ENCODE data around the gene ESCO1. TPM values are rescaled to one million over a fixed set of nuclear protein-coding genes. Genes with fewer than 3 reads are reported as not detected.

Gene ESCO1
- total and polyA plus RNA-seq, 2 of the 13 experiments (the other 11 are each of a cell fraction or from before 2014, with no cell fraction given), result 6.3 to 19.4 TPM

DNA sequence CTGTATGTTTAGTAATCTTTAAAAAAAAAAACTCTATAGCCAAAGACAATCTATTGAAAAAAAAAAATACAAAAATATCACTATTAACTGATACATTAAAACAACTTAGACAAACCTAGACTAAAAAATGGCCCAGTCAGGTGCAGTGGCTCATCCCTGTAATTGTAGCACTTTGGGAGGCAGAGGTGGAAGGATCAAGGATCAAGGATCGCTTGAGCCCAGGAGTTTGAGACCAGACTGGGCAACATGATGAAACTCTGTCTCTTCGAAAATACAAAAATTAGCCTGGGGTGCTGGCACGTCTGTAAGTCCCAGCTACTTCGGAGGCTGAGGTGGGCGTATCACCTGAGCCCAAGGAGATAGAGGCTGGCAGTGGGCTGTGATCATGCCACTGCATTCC lies 16.1 kb downstream of the ESCO1 start:
- DNase-seq (ENCODE audit: low spot score) (peak; percentile 4), FAIRE-seq (peak; percentile 36), ATAC-seq (peak; percentile 59; the same call in 2 of the 3 replicates)
- Histone ChIP-seq H3K27me3 (ENCODE audit: control insufficient read depth in 1 of 2, insufficient read depth in 2 of 2, low read length in 2 of 2) (no peaks in the 10 kb centered on the region), H3K9ac (ENCODE audit: insufficient read depth, low read depth, low read length) (no peak overlapping the region), H3K79me2 (ENCODE audit: insufficient read depth, low read length) (peaks cover 57% of the 10 kb centered on the region), H3K27ac (ENCODE audit: extremely low read length, insufficient read depth, low read length) (no peak overlapping the region), H3K4me1 (ENCODE audit: insufficient read depth, low read length) (peaks cover 11% of the 10 kb centered on the region), H3K9me3 (ENCODE audit: low read length) (no peaks in the 10 kb centered on the region), H2AFZ (ENCODE audit: low read length) (no peak overlapping the region), H3K4me3 (replicated peaks in 1 of 3; ENCODE audit: insufficient read depth in 1 of 3, low read depth in 2 of 3, low read length in 3 of 3) (no peak overlapping the region), H3K36me3 (replicated peaks in 1 of 2; ENCODE audit: control insufficient read depth in 1 of 2, insufficient read depth in 2 of 2, low read length in 2 of 2) (peaks cover 1 to 6% of the 10 kb centered on the region in 2 experiments; a peak in 2 of 5 replicates), H4K20me1 (ENCODE audit: insufficient read depth, low read length) (peaks cover 5% of the 10 kb centered on the region; the same call in 1 of the 2 replicates), H3K4me2 (ENCODE audit: low read depth, low read length) (no peak overlapping the region)
- in situ Hi-C loops (cut with HindIII; ENCODE audit: extremely low pct_ligation_motif_present, low pct_unique_long_range_greater_than_20kb) (no loop called here), intact Hi-C loops (cut with micrococcal nuclease; ENCODE audit: unreplicated experiment) (no loop called here)
- ChIA-PET POLR2A (interaction anchor here (1.8 kb wide), 1 partner anchor 16 kb away, joined by 7 read pairs; the partner anchor contains the start of gene ESCO1), CTCF (ENCODE audit: low intra/inter-chr PET ratio, low total read pairs) (no interaction called here)
- TF ChIP-seq NFE2L2 (IDR thresholded peaks at IDR 0.05; ENCODE audit: low read length) (no peak), ZKSCAN5 (CRISPR knock-in tag; IDR thresholded peaks at IDR 0.05) (no peak), HNF4A (CRISPR knock-in tag; IDR thresholded peaks at IDR 0.05) (peak; percentile 65), EEA1 (CRISPR knock-in tag; IDR thresholded peaks at IDR 0.05; ENCODE audit: borderline replicate concordance) (no peak), AKAP8 (CRISPR knock-in tag; IDR thresholded peaks at IDR 0.05) (no peak), FOXJ3 (CRISPR knock-in tag; IDR thresholded peaks at IDR 0.05; ENCODE audit: borderline replicate concordance) (no peak), ZNF263 (CRISPR knock-in tag; IDR thresholded peaks at IDR 0.05) (0 out of 2 replicates have a peak, but pooled peaks have one; percentile 35), CEBPG (CRISPR knock-in tag; IDR thresholded peaks at IDR 0.05) (0 out of 2 replicates have a peak, but pooled peaks have one; percentile 25), ZNF780A (CRISPR knock-in tag; IDR thresholded peaks at IDR 0.05) (no peak)
- BruUV-seq (replicated peaks), result no TSS peak
- WGBS (ENCODE audit: low lambda C conversion rate), result 67% methylated on average over 4 of the region's 5 CpGs

DNA sequence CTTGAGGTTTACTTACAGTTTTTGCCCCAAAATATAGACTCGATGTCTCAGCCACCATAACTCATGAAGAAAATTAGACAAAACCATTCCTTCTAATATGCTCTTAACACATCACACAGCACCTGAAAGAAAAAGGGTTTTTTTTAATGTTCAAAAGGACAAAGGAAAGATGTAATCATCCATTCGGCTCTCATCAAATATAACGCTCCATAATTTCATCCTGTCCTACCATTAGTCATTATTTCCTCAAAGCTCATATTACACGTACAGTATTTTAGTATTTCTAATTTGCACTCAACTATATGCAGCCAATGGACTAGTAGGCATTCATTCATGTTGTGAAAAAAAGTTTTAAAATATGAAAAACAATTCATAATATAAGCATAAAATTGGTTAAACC lies 24.8 kb downstream of the ESCO1 start:
- ChIA-PET POLR2A (no interaction called here), CTCF (ENCODE audit: low intra/inter-chr PET ratio, low total read pairs) (no interaction called here)
- 97% methylated on average over 4 of the region's 4 CpGs for WGBS (ENCODE audit: low lambda C conversion rate)
- no peaks in the 10 kb centered on the region for H3K27me3 ChIP-seq (ENCODE audit: control insufficient read depth in 1 of 2, insufficient read depth in 2 of 2, low read length in 2 of 2)
- ATAC-seq, result no peak
- no peak for FAIRE-seq
- H3K4me2 ChIP-seq (ENCODE audit: low read depth, low read length), result no peak overlapping the region
- no peak overlapping the region for H3K4me3 ChIP-seq (replicated peaks in 1 of 3; ENCODE audit: insufficient read depth in 1 of 3, low read depth in 2 of 3, low read length in 3 of 3)
- BruUV-seq (replicated peaks), result no TSS peak
- no peak overlapping the region for H2AFZ ChIP-seq (ENCODE audit: low read length)
- no peak overlapping the region for H3K9ac ChIP-seq (ENCODE audit: insufficient read depth, low read depth, low read length)
- H3K9me3 ChIP-seq (ENCODE audit: low read length), result no peaks in the 10 kb centered on the region
- peaks cover 6% of the 10 kb centered on the region for H3K79me2 ChIP-seq (ENCODE audit: insufficient read depth, low read length)
- no peaks in the 10 kb centered on the region for H3K4me1 ChIP-seq (ENCODE audit: insufficient read depth, low read length)
- H3K27ac ChIP-seq (ENCODE audit: extremely low read length, insufficient read depth, low read length), result no peak overlapping the region
- 0 out of 2 replicates have a peak, but pooled peaks cover 4% of the 10 kb centered on the region for H4K20me1 ChIP-seq (ENCODE audit: insufficient read depth, low read length)
- in situ Hi-C loops (cut with HindIII; ENCODE audit: extremely low pct_ligation_motif_present, low pct_unique_long_range_greater_than_20kb), result no loop called here
- peaks cover 4 to 60% of the 10 kb centered on the region in 2 experiments for H3K36me3 ChIP-seq (replicated peaks in 1 of 2; ENCODE audit: control insufficient read depth in 1 of 2, insufficient read depth in 2 of 2, low read length in 2 of 2)
- intact Hi-C loops (cut with micrococcal nuclease; ENCODE audit: unreplicated experiment), result no loop called here
- no peak for DNase-seq (ENCODE audit: low spot score)
- TF ChIP-seq ZNF761 (CRISPR knock-in tag; conservative IDR thresholded peaks at IDR 0.05), result no peak
- no peak for TF ChIP-seq ZNF251 (CRISPR knock-in tag; IDR thresholded peaks at IDR 0.05)
- TF ChIP-seq ZNF33B (CRISPR knock-in tag; IDR thresholded peaks at IDR 0.05), result no peak
- TF ChIP-seq, protein P1, sequence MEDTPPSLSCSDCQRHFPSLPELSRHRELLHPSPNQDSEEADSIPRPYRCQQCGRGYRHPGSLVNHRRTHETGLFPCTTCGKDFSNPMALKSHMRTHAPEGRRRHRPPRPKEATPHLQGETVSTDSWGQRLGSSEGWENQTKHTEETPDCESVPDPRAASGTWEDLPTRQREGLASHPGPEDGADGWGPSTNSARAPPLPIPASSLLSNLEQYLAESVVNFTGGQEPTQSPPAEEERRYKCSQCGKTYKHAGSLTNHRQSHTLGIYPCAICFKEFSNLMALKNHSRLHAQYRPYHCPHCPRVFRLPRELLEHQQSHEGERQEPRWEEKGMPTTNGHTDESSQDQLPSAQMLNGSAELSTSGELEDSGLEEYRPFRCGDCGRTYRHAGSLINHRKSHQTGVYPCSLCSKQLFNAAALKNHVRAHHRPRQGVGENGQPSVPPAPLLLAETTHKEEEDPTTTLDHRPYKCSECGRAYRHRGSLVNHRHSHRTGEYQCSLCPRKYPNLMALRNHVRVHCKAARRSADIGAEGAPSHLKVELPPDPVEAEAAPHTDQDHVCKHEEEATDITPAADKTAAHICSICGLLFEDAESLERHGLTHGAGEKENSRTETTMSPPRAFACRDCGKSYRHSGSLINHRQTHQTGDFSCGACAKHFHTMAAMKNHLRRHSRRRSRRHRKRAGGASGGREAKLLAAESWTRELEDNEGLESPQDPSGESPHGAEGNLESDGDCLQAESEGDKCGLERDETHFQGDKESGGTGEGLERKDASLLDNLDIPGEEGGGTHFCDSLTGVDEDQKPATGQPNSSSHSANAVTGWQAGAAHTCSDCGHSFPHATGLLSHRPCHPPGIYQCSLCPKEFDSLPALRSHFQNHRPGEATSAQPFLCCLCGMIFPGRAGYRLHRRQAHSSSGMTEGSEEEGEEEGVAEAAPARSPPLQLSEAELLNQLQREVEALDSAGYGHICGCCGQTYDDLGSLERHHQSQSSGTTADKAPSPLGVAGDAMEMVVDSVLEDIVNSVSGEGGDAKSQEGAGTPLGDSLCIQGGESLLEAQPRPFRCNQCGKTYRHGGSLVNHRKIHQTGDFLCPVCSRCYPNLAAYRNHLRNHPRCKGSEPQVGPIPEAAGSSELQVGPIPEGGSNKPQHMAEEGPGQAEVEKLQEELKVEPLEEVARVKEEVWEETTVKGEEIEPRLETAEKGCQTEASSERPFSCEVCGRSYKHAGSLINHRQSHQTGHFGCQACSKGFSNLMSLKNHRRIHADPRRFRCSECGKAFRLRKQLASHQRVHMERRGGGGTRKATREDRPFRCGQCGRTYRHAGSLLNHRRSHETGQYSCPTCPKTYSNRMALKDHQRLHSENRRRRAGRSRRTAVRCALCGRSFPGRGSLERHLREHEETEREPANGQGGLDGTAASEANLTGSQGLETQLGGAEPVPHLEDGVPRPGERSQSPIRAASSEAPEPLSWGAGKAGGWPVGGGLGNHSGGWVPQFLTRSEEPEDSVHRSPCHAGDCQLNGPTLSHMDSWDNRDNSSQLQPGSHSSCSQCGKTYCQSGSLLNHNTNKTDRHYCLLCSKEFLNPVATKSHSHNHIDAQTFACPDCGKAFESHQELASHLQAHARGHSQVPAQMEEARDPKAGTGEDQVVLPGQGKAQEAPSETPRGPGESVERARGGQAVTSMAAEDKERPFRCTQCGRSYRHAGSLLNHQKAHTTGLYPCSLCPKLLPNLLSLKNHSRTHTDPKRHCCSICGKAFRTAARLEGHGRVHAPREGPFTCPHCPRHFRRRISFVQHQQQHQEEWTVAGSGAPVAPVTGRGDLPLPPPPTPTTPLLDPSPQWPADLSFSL (CRISPR knock-in tag; IDR thresholded peaks at IDR 0.05), result no peak
- TF ChIP-seq ZKSCAN1 (IDR thresholded peaks at IDR 0.05; ENCODE audit: low read length), result no peak
- TF ChIP-seq XRCC5 (optimal IDR thresholded peaks at IDR 0.05; ENCODE audit: low read length), result no peak
